Ovary (tissue), 9 donors: ENCODE data around the gene OR51D1. TPM values are rescaled to one million over a fixed set of nuclear protein-coding genes. Genes with fewer than 3 reads are reported as not detected.

Experiments used
- DNase-seq, 5 donors: peaks; one replicate each; pipeline ENCODE4 v3.0.0-alpha.2; 2019 to 2020
- H3K27ac ChIP-seq, 2 donors: fragments of 200-600 bp; one replicate each; pipeline versions ENCODE4 v1.5.1 to v1.8.0; 2019 to 2022
- H3K27me3 ChIP-seq: fragments of 200-600 bp; one replicate; pipeline ENCODE4 v1.8.0; 2022
- H3K36me3 ChIP-seq: fragments of 200-600 bp; sonication (generic); one replicate; pipeline ENCODE4 v1.5.1; 2019
- H3K4me1 ChIP-seq: one replicate; pipeline ENCODE4 v1.8.1; 2013; ENCODE audit warnings: mild to moderate bottlenecking, moderate library complexity; ENCODE audit not compliant: insufficient read depth
- H3K4me3 ChIP-seq: fragments of 200-600 bp; sonication (generic); one replicate; pipeline ENCODE4 v1.5.1; 2017
- H3K9me3 ChIP-seq, 2 donors: fragments of 200-600 bp in 1 of 2; sonication (generic) in 1 of 2; one replicate each; pipeline versions ENCODE4 v1.5.1 to v1.8.1; 2013 to 2019; ENCODE audit warnings: mild to moderate bottlenecking in 1 of 2, moderate library complexity in 1 of 2
- CTCF ChIP-seq, 3 donors: fragments of 450-650 bp in 2 of 3; fragments of 200-600 bp in 1 of 3; IDR thresholded peaks; one replicate each; pipeline versions ENCODE4 v1.5.1 to v1.8.0; 2016 to 2022; ENCODE audit warnings: antibody characterized with exemption in 3 of 3, mild to moderate bottlenecking in 1 of 3
- EP300 ChIP-seq: sonication (generic); formaldehyde crosslinking; IDR thresholded peaks from one replicate; pipeline ENCODE4 v1.6.1; 2017; ENCODE audit warnings: antibody characterized with exemption
- POLR2A ChIP-seq: fragments of 450-650 bp; IDR thresholded peaks from one replicate; pipeline ENCODE4 v1.6.1; 2017; ENCODE audit warnings: antibody characterized with exemption, mild to moderate bottlenecking, moderate library complexity
- WGBS, 3 donors: extraction: QIAGEN DNeasy Blood & Tissue Kit in 1 of 3; methylation state at CpG; one replicate each; pipeline versions ENCODE4 v1.1.5 to v1.1.7; 2013 to 2017; 5-methylcytosine and 5-hydroxymethylcytosine counted together
- intact Hi-C, 4 donors: fragments of 100-400 bp; cut with DNase I; formaldehyde crosslinking; loops; one replicate each; pipeline versions ENCODE4 v1.11.0 to v1.15.1; 2022 to 2023
- polyA plus RNA-seq, 2 donors: library from polyadenylated mRNA; stranded (reverse); fragments of 200-250 nt in 1 of 2; fragments of 350-450 nt in 1 of 2; fragmentation: Illumina TruSeq in 1 of 2; extraction: RNeasy Lipid Tissue Mini Kit (QIAGEN cat#74804) in 1 of 2; gene quantifications; one replicate each; pipeline ENCODE4 v1.2.3, GENCODE V29; 2013 to 2014
- total RNA-seq, 7 donors: library from RNA; depleted of rRNA in 2 of 7; stranded (reverse); fragments of >200 nt in 2 of 7; fragmentation: NEBNext Ultra II Directional in 3 of 7; extraction: Animal tissue kit (Norgen Biotek cat#: 25700) in 3 of 7; gene quantifications; one replicate each; pipeline versions ENCODE4 v1.1.0 to v1.2.4, GENCODE V29; 2016 to 2023
- donor health status: DM: no; HTN: no; CAD: no; lungs with moderate emphysema.
- donor health status: DM: no; HTN: no; CAD: no.
- donor health status: Bipolar disorder and iron deficiency.
- donor health status: DM: yes; HTN: yes; CAD: no.
- donor health status: DM: no; HTN: no; CAD: no.
- donor health status: DM: yes; HTN: yes; CAD: no.

Gene OR51D1
- total and polyA plus RNA-seq, 9 donors: not detected

GRCh38 chr11:4662876-4663275 is 25.6 kb downstream of the OR51D1 start:
- no peak overlapping the region for H3K27ac ChIP-seq
- H3K36me3 ChIP-seq: no peaks in the 10 kb centered on the region
- no peak overlapping the region for H3K4me3 ChIP-seq
- no peak for DNase-seq
- peaks cover 5% of the 10 kb centered on the region for H3K4me1 ChIP-seq
- intact Hi-C loops: no loop called here
- H3K9me3 ChIP-seq: no peaks in the 10 kb centered on the region
- WGBS, 3 donors: 91 to 95% (median 95%) methylated on average over 6 of the region's 6 CpGs
- no peaks in the 10 kb centered on the region for H3K27me3 ChIP-seq
- TF ChIP-seq CTCF (IDR thresholded peaks at IDR 0.05): no peak
- no peak for TF ChIP-seq POLR2A
- no peak for TF ChIP-seq EP300

- Histone ChIP-seq H3K4me3 (no peak overlapping the region), H3K36me3 (no peaks in the 10 kb centered on the region), H3K4me1 (peaks cover under 1% of the 10 kb centered on the region), H3K27ac (no peak overlapping the region), H3K9me3 (no peaks in the 10 kb centered on the region), H3K27me3 (no peaks in the 10 kb centered on the region)
- 90 to 96% (median 95%) methylated on average over 3 of the region's 3 CpGs for WGBS, 3 donors
- TF ChIP-seq EP300: no peak
- TF ChIP-seq CTCF (IDR thresholded peaks at IDR 0.05): no peak
- no peak for TF ChIP-seq POLR2A
- intact Hi-C loops: no loop called here
- no peak for DNase-seq
These were observed 26.9 kb downstream of the OR51D1 start for GRCh38 chr11:4664183-4664582.

GRCh38 chr11:4664786-4665185 is 27.5 kb downstream of the OR51D1 start:
- Histone ChIP-seq H3K9me3 (no peaks in the 10 kb centered on the region), H3K4me1 (no peaks in the 10 kb centered on the region), H3K27ac (no peak overlapping the region), H3K36me3 (no peaks in the 10 kb centered on the region), H3K27me3 (no peaks in the 10 kb centered on the region), H3K4me3 (no peak overlapping the region)
- intact Hi-C loops: no loop called here
- no peak for DNase-seq
- no peak for TF ChIP-seq POLR2A
- TF ChIP-seq CTCF (IDR thresholded peaks at IDR 0.05): no peak
- TF ChIP-seq EP300: no peak
- 76 to 89% (median 79%) methylated on average over 3 of the region's 3 CpGs for WGBS, 3 donors

- Histone ChIP-seq H3K36me3 (no peaks in the 10 kb centered on the region), H3K27ac (no peak overlapping the region), H3K4me1 (no peaks in the 10 kb centered on the region), H3K4me3 (no peak overlapping the region), H3K27me3 (no peaks in the 10 kb centered on the region), H3K9me3 (no peaks in the 10 kb centered on the region)
- intact Hi-C loops: no loop called here
- 52 to 54% (median 52%) methylated on average over 2 of the region's 2 CpGs for WGBS, 3 donors
- TF ChIP-seq CTCF (IDR thresholded peaks at IDR 0.05): no peak
- no peak for TF ChIP-seq EP300
- TF ChIP-seq POLR2A: no peak
- no peak for DNase-seq
These were observed 28.1 kb downstream of the OR51D1 start for GRCh38 chr11:4665424-4665823.

- H3K27me3 ChIP-seq: no peaks in the 10 kb centered on the region
- H3K9me3 ChIP-seq: no peaks in the 10 kb centered on the region
- peaks cover 4% of the 10 kb centered on the region for H3K4me1 ChIP-seq
- intact Hi-C loops: no loop called here
- H3K27ac ChIP-seq: no peak overlapping the region
- H3K4me3 ChIP-seq: no peak overlapping the region
- H3K36me3 ChIP-seq: no peaks in the 10 kb centered on the region
- WGBS, 3 donors: 51 to 77% (median 60%) methylated on average over 2 of the region's 2 CpGs
- no peak for DNase-seq
- TF ChIP-seq CTCF (IDR thresholded peaks at IDR 0.05) (no peak), POLR2A (no peak), EP300 (no peak)
These were observed 34.5 kb downstream of the OR51D1 start for GRCh38 chr11:4671741-4672140.
